GM06990 (cell line): Measurements from ENCODE around the gene NT5C1B.

Source experiments
- DNase-seq: peaks from one replicate; pipeline ENCODE4 v3.0.0-alpha.2; 2011; ENCODE audit not compliant: insufficient read length; ENCODE audit errors: extremely low read depth
- H3K27me3 ChIP-seq: replicated peaks from 2 replicates; pipeline ENCODE4 v1.6.0; 2011; ENCODE audit warnings: low read length; ENCODE audit not compliant: control insufficient read depth, insufficient read depth
- H3K36me3 ChIP-seq: 2 replicates; pipeline ENCODE4 v1.5.1; 2011; ENCODE audit warnings: low read length; ENCODE audit not compliant: control insufficient read depth, insufficient read depth
- H3K4me3 ChIP-seq: replicated peaks from 2 replicates; pipeline ENCODE4 v1.5.1; 2011; ENCODE audit warnings: low read depth, mild to moderate bottlenecking, control low read depth, low read length
- CTCF ChIP-seq: IDR thresholded peaks from 2 replicates; pipeline ENCODE4 v1.5.1; 2011; ENCODE audit warnings: low read length, control low read depth, mild to moderate bottlenecking, inconsistent platforms; ENCODE audit not compliant: insufficient read depth, poor library complexity, severe bottlenecking

The NT5C1B gene

GRCh38 chr2:18580606-18581005, 8.8 kb downstream of the NT5C1B start:
- no peaks in the 10 kb centered on the region for H3K27me3 ChIP-seq
- no peak overlapping the region for H3K4me3 ChIP-seq
- no peak for TF ChIP-seq CTCF
- no peak for DNase-seq
- H3K36me3 ChIP-seq = no peaks in the 10 kb centered on the region

- no peak for TF ChIP-seq CTCF
- no peak for DNase-seq
- Histone ChIP-seq H3K36me3 (no peaks in the 10 kb centered on the region), H3K4me3 (no peak overlapping the region), H3K27me3 (no peaks in the 10 kb centered on the region)
These were observed 11.3 kb downstream of the NT5C1B start for GRCh38 chr2:18578033-18578432.

- Histone ChIP-seq H3K27me3 (no peaks in the 10 kb centered on the region), H3K4me3 (no peak overlapping the region), H3K36me3 (no peaks in the 10 kb centered on the region)
- no peak for TF ChIP-seq CTCF
- DNase-seq = no peak
These were observed 23.1 kb downstream of the NT5C1B start for GRCh38 chr2:18566145-18566769.

GRCh38 chr2:18560797-18561085, 28.6 kb downstream of the NT5C1B start:
- Histone ChIP-seq H3K27me3 (no peaks in the 10 kb centered on the region), H3K4me3 (peak overlapping the region; percentile 72), H3K36me3 (no peaks in the 10 kb centered on the region)
- DNase-seq = no peak
- TF ChIP-seq CTCF = no peak

- Histone ChIP-seq H3K4me3 (peak within 1 kb of the TSS; percentile 72), H3K27me3 (no peaks in the 10 kb centered on the region), H3K36me3 (no peaks in the 10 kb centered on the region; the same call in none of the 2 replicates)
- peak; percentile 95 for DNase-seq
- TF ChIP-seq CTCF = no peak
These were observed 29.2 kb downstream of the NT5C1B start, which contains the start of gene RDH14 for GRCh38 chr2:18560031-18560796. TSS of gene RDH14 (minus strand) at chr2:18560653. CDS start at chr2:18560572, 81 bp downstream.
